ENCODE results near the gene KCNK5.

Gene KCNK5

GRCh38 chr6:39170389-39170788, 58.9 kb downstream of the KCNK5 start:
- no peak for DNase-seq

DNA sequence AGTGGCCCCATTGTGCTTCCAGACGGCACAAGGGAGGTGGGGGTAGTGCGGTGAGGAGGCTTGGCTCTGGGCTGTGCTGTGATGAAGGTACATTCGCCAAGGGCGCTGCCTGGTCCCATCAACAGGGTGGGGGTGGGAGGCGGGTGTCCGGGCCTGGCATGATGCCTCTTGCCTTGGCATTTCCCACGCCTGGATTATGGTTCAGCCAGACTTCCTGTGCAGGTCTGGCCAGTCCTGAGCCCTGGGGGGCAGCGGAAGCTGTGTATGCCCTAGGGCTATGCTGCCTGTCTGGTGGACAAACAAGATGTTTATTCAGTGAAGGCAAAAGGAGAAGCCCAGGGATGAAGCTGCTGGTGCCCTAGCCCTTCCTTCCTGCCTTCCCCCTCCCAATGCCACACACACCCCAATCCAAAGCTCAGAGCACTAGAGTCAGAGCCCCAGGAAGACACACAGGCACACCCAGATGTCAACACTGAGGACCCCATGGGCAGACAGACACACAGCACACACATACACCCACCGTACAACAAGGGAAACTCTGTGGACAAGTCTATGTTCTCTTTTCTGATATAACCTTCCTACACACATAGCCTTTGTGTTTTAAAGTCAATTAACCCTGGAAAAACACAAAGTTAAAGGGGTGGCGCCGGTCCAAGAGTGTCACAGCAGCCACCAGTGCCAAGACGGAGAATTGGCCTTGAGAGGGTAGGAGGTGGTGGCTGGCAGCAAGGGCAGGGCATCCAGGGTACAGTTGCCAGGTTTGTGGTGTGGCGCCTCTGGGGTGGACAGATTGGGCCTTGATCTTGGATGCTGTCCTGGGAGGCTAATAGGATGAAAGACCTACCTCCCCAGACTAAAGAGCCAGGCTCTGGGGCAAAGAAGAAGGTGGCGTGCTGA, 59.6 kb downstream of the KCNK5 start:
- no peak for DNase-seq

GRCh38 chr6:39167866-39168625, 61.2 kb downstream of the KCNK5 start:
- DNase-seq: no peak

DNA sequence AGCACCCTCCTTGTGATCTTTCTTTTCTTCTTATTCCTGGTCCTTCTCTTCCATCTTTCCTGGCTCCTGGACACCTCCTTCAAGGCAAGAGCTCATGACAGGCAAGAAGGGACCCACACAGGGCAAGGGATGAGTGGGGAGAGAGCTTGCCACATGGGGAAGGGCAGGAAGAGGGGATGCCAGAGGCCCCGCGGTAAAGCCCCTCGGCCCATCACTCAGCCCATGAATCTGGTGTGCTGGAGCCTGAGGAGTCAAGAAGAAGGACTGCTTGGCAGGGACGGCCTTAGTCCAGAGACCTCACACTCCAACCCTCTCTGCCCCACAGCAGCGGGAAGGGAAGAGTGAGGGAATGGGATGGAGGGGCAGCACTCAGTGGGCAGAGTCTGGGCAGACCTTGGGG, 62.0 kb downstream of the KCNK5 start:
- DNase-seq: no peak

- DNase-seq: no peak
These were observed 62.4 kb downstream of the KCNK5 start for GRCh38 chr6:39166912-39167290.

DNA sequence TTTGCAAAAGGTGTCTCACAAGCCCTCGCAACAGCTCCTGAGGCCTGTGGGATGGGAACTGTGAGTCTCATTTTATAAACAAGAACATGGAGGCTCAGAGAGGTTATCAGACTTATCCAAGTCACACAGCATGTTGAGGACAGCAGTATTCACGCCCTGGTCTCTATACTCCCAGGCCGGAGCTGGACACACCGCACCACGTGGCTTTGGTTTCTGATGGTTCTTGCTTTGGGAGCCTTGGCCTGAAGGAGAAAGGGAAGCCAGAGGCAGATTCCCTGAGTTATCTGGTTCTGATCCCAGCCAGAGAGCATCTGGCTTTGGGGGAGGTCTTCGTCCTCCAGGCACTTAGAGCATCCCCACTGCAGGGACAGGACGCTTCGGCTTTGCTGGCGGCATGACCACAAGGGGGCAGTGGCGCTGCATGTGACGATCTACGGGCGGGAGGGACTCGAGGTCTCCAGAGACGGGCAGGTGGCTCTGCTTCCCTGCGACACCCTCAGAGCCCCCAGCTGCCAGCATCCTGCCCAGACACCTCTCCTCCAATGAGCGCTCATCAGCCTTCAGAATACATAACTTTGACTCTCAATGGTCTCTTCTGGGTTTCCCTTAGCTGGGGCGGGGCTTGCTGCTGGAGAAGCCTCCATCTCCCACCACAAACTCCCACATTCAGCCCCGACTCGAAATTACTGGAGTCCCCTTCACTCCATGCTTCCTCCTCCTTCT, 62.9 kb downstream of the KCNK5 start:
- DNase-seq: no peak

GRCh38 chr6:39157511-39157910, 71.8 kb downstream of the KCNK5 start:
- no peak for DNase-seq

- no peak for DNase-seq
These were observed 72.5 kb downstream of the KCNK5 start for GRCh38 chr6:39156801-39157200.

- no peak for DNase-seq
These were observed 74.6 kb downstream of the KCNK5 start for GRCh38 chr6:39154705-39155104.

DNA sequence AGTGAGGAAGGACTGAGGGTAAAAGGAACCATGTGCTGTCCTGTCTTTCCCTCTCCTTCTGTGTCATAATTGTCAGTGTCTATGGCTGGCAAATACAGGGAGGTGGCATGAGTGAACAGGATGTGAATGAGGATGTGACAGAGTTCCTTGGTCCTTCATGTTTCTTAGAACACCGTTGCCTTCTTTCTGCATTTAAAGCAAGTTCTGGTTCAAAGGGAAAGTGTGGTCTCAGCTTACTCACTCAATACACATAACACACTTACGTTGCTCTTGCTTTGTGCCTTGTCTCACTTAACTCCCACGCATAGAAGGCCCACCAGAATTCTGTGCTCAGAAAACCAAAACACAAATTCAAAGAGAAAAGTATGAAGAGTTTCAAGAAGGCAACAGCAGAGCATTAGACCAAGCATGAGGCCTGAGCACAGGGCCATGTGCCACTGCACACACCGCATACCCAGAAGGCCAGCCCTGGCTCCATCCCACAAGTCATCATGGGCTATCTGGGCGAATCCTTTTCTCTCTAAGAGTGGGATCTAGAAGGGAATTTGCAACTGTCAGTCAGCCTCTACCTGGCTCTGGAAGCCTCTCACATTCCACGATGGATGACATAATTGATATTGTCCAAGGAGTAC, 75.4 kb downstream of the KCNK5 start:
- DNase-seq: no peak

- no peak for DNase-seq
These were observed 77.0 kb downstream of the KCNK5 start for GRCh38 chr6:39152262-39152661.

DNA sequence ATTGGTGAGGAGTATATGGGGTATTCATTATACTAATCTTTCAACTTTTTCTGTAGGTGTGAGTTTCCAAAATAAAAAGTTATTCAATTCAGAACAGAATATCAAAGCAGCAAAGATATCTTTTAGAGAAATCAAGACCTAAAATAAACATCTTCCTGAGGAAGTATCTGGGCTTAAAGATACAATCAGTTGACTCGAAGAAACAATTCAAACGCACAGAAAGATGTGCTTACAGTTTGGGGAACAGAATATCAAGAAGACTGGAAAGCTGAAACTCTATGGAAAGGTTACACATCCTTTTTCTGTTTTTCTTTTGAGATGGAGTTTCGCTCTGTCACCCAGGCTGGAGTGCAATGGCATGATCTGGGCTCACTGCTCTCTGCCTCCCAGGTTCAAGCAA, 78.1 kb downstream of the KCNK5 start:
- DNase-seq: no peak

- DNase-seq: no peak
These were observed 84.6 kb downstream of the KCNK5 start for GRCh38 chr6:39144481-39145173.

- DNase-seq: no peak
These were observed 85.9 kb downstream of the KCNK5 start for GRCh38 chr6:39143238-39143930.

DNA sequence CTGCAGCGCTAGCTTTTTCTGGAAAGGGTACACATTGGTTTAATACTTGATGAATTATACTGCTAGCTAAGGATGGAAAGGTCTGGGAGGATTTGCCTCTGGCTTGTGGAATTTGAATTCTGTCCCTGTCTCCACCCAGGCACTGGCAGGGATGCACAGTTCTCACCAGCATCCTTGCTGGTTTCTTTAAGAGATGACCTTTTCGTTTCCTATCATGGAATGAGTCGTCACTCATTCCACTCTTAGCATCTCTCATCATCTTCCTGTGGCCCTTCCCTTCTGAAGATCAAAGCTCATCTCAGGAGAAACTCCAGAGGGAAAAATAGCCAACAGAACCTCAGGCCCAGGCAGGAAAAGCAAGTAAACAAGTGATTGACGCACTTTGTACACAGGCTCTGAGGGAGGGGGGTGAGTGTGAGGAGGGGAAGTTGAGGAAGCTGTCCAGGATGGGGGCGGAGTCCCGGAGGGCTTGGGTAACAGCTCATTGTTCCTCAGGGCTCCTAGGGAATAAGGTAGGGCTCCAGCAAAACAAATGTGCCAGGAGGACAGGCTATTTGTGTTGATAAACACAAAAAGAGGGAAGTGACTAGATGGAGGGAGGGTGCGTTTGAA, 88.6 kb downstream of the KCNK5 start:
- no peak for DNase-seq

All from SIG-M5 (cell line).